ENCODE data around the gene H6PD. TPM values are rescaled to one million over a fixed set of nuclear protein-coding genes. Genes with fewer than 3 reads are reported as not detected.

Gene H6PD
- total and polyA plus RNA-seq, 9 of the 15 experiments (the other 6 are each of a cell fraction or from before 2014, with no cell fraction given): 0.04 to 2.5 (median 0.95) TPM

DNA sequence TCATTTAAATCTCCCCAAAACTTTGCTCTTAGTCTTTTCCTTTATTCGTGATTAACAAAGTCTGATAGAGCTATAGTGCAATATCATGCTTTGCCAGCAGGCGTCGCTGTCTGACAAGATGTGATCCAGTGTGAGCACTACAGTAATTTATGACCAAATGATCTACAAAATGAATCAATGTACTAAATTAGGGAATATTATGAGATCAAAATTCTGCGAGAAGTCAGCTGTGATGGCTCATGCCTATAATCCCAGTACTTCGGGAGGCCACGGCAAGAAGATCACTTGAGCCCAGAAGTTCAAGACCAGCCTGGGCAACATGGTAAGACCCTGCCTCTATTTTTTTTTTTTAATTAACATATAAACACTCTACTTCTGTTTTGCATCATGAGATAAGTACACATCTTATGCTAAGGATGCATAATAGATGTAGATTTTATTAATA is 54.5 kb downstream of the H6PD start (continued):
- TF ChIP-seq, protein P1, sequence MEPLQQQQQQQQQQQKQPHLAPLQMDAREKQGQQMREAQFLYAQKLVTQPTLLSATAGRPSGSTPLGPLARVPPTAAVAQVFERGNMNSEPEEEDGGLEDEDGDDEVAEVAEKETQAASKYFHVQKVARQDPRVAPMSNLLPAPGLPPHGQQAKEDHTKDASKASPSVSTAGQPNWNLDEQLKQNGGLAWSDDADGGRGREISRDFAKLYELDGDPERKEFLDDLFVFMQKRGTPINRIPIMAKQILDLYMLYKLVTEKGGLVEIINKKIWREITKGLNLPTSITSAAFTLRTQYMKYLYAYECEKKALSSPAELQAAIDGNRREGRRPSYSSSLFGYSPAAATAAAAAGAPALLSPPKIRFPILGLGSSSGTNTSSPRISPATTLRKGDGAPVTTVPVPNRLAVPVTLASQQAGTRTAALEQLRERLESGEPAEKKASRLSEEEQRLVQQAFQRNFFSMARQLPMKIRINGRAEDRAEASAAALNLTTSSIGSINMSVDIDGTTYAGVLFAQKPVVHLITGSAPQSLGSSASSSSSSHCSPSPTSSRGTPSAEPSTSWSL (CRISPR knock-in tag; IDR thresholded peaks at IDR 0.05; ENCODE audit: borderline replicate concordance): no peak
- no peak for TF ChIP-seq EZH2 (IDR thresholded peaks at IDR 0.05; ENCODE audit: borderline replicate concordance, low read depth, low read length)
- TF ChIP-seq JUND (IDR thresholded peaks at IDR 0.05; ENCODE audit: borderline replicate concordance, low read depth, low read length): peak; percentile 35; the same call in 1 of the 2 replicates
- no peak for TF ChIP-seq JUND (tag; IDR thresholded peaks at IDR 0.05; ENCODE audit: borderline replicate concordance, low read depth, low read length)

DNA sequence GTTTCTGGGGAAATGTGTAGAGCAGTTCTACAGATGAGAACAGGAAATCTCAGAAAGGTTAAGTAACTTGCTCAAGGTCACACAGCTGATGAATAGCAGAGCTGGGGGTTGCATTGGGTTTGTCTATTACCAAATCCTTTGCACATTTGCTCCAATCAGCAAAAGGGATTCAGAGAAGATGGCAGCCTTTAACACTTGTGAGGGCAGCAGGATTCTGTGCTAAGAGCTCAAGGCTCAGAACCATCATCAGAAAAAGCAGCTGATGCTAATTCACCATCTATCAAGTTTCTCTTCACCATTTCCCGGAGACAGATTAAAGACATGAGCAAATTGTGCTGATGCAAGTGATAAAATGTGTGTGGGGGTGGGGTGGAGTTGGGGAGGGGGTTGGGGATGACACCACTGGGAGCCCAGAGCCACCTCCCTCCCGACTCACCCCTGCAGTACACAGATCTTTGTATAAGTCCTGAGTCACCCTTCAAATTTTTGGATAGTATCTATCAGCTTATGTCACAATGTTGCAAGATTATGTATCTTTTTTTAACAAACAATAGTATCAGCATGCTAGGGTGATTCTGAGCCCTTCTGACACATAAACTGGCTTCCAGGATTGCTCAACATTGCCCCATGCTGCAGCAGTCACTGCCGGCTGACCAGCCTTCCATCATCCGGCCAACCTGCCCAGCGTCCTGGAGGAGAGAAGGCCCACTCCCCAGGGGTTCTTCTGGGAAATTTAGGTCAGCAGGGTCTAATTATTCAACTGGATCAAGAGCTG is 55.3 kb downstream of the H6PD start:
- 0 out of 2 replicates have a peak, but pooled peaks cover 10% of the 10 kb centered on the region for H4K20me1 ChIP-seq (replicated peaks; ENCODE audit: control insufficient read depth, insufficient read depth, low read length)
- H3K4me3 ChIP-seq: no peak overlapping the region
- peaks cover 20 to 30% of the 10 kb centered on the region in 2 experiments for H3K27me3 ChIP-seq (ENCODE audit: control insufficient read depth in 2 of 2, insufficient read depth in 2 of 2, low read length in 2 of 2)
- H2AFZ ChIP-seq (ENCODE audit: low read depth, low read length): no peak overlapping the region
- DNase-seq (ENCODE audit: extremely low read depth in 1 of 4, low spot score in 3 of 4): no peak
- ATAC-seq: no peak
- WGBS (ENCODE audit: insufficient coverage, low coverage, missing lambda C conversion rate): 6% methylated on average over 5 of the region's 5 CpGs
- H3K79me2 ChIP-seq (ENCODE audit: control insufficient read depth, insufficient read depth, low read length): no peaks in the 10 kb centered on the region
- no peak overlapping the region for H3K9ac ChIP-seq (ENCODE audit: insufficient read depth in 1 of 2, low read depth in 2 of 2, low read length in 2 of 2)
- intact Hi-C loops (cut with micrococcal nuclease): loop anchor here (1.0 to 10.0 kb wide), 4 partner anchors 23 to 295 kb away; partner anchors contain the start of gene TMEM201
- CTCF ChIA-PET (ENCODE audit: low intra/inter-chr PET ratio): interaction anchor here (0.6 to 6.2 kb wide), 7 partner anchors 33 to 218 kb away, joined by 3 to 90 read pairs (median 6); no protein-coding TSS in a partner anchor
- in situ Hi-C loops (cut with MboI): loop anchor here (5.0 to 10.0 kb wide), 2 partner anchors 165 to 202 kb away; no protein-coding TSS in a partner anchor
- POLR2A ChIA-PET: interaction anchor here (0.7 to 1.6 kb wide), 8 partner anchors 10 to 412 kb away, joined by 3 to 4 read pairs (median 3); no protein-coding TSS in a partner anchor
- H3K4me1 ChIP-seq (replicated peaks in 1 of 2; ENCODE audit: control insufficient read depth in 2 of 2, insufficient read depth in 2 of 2, low read length in 2 of 2): peaks cover 3 to 20% of the 10 kb centered on the region in 2 experiments; a peak in 3 of 5 replicates
- H3K9me3 ChIP-seq (replicated peaks; ENCODE audit: control insufficient read depth, insufficient read depth, low read depth, low read length): peaks cover 8% of the 10 kb centered on the region; the same call in 1 of the 2 replicates
- no peaks in the 10 kb centered on the region for H3K9me1 ChIP-seq (ENCODE audit: control insufficient read depth, insufficient read depth, low read length)
- FAIRE-seq: no peak
- H3K27ac ChIP-seq (ENCODE audit: extremely low read depth, low read depth, low read length): no peak overlapping the region
- no TSS peak for BruUV-seq (replicated peaks)
- H3K36me3 ChIP-seq (ENCODE audit: control insufficient read depth, insufficient read depth, low read length): no peaks in the 10 kb centered on the region
- H3K4me2 ChIP-seq (ENCODE audit: insufficient read depth, low read length): no peak overlapping the region
- TF ChIP-seq DIDO1 (tag; IDR thresholded peaks at IDR 0.05; ENCODE audit: low read depth): no peak
- TF ChIP-seq RCOR1 (IDR thresholded peaks at IDR 0.05; ENCODE audit: borderline replicate concordance in 1 of 2, low read depth in 2 of 2, low read length in 2 of 2): 0 out of 4 replicates have a peak, but pooled peaks of 1 of the 2 experiments have one; percentile 1
- no peak for TF ChIP-seq ZNF124 (CRISPR knock-in tag; IDR thresholded peaks at IDR 0.05)
- TF ChIP-seq, protein P2, sequence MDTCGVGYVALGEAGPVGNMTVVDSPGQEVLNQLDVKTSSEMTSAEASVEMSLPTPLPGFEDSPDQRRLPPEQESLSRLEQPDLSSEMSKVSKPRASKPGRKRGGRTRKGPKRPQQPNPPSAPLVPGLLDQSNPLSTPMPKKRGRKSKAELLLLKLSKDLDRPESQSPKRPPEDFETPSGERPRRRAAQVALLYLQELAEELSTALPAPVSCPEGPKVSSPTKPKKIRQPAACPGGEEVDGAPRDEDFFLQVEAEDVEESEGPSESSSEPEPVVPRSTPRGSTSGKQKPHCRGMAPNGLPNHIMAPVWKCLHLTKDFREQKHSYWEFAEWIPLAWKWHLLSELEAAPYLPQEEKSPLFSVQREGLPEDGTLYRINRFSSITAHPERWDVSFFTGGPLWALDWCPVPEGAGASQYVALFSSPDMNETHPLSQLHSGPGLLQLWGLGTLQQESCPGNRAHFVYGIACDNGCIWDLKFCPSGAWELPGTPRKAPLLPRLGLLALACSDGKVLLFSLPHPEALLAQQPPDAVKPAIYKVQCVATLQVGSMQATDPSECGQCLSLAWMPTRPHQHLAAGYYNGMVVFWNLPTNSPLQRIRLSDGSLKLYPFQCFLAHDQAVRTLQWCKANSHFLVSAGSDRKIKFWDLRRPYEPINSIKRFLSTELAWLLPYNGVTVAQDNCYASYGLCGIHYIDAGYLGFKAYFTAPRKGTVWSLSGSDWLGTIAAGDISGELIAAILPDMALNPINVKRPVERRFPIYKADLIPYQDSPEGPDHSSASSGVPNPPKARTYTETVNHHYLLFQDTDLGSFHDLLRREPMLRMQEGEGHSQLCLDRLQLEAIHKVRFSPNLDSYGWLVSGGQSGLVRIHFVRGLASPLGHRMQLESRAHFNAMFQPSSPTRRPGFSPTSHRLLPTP (IDR thresholded peaks at IDR 0.05; ENCODE audit: borderline replicate concordance, extremely low read depth, insufficient read length): no peak
- TF ChIP-seq ZNF717 (CRISPR knock-in tag; IDR thresholded peaks at IDR 0.05): no peak
- TF ChIP-seq, protein P3, sequence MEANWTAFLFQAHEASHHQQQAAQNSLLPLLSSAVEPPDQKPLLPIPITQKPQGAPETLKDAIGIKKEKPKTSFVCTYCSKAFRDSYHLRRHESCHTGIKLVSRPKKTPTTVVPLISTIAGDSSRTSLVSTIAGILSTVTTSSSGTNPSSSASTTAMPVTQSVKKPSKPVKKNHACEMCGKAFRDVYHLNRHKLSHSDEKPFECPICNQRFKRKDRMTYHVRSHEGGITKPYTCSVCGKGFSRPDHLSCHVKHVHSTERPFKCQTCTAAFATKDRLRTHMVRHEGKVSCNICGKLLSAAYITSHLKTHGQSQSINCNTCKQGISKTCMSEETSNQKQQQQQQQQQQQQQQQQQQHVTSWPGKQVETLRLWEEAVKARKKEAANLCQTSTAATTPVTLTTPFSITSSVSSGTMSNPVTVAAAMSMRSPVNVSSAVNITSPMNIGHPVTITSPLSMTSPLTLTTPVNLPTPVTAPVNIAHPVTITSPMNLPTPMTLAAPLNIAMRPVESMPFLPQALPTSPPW (CRISPR knock-in tag; IDR thresholded peaks at IDR 0.05): 0 out of 2 replicates have a peak, but pooled peaks have one; percentile 39
